ENCODE measurements around the gene SLC37A1. TPM values are rescaled to one million over a fixed set of nuclear protein-coding genes. Genes with fewer than 3 reads are reported as not detected.
A peak's percentile ranks its signal among the peaks of the same experiment; 100 is the strongest.

Gene SLC37A1
- total and polyA plus RNA-seq, 9 of the 15 experiments (the other 6 are each of a cell fraction or from before 2014, with no cell fraction given) = 0.06 to 3.4 (median 0.40) TPM

DNA sequence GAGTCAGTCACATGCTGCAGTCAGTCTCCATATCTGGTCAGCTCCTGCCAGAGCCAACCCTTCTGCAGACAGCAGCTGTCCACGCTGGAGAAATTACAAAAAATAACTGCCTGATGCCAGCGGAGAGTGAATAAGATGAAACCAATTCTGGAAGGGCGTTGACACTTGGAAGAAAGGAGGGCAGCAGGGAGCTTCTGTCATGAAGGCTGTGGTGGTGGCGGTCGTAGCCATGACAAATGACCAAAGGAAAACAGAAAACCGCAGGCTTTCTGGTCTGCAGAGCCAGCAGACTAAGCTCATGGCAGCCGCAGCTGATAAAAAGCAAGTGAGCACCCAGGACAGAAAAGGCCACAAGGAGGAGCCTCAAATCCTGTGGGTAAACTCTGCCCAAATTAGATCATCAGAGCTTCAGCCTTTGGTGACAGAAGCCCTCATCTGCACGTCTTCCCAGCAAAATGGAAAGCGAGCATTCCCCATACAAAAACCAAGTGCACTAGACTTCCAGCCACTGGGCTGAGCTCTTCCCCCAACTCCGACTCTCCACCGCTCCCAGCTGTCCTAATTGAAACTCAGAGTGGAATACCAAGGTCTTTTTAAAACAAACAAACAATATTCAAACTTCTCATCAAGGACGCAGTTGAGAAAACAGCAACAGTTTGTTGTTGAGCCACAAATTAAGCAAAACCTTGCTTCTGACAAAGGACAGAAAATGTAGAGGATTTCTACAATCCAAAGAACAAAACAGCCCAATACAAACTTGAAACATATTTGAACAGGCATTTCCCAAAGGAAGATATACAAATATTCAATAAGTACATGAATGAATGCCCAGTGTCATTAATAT, 46.3 kb upstream of the SLC37A1 start (continued):
- no peak for TF ChIP-seq KAT2B (IDR thresholded peaks at IDR 0.05; ENCODE audit: low read depth, low read length)
- TF ChIP-seq NFYB (IDR thresholded peaks at IDR 0.05; ENCODE audit: extremely low read depth, insufficient read length) = no peak
- TF ChIP-seq ZNF77 (CRISPR knock-in tag; IDR thresholded peaks at IDR 0.05) = no peak
- TF ChIP-seq, protein P1, sequence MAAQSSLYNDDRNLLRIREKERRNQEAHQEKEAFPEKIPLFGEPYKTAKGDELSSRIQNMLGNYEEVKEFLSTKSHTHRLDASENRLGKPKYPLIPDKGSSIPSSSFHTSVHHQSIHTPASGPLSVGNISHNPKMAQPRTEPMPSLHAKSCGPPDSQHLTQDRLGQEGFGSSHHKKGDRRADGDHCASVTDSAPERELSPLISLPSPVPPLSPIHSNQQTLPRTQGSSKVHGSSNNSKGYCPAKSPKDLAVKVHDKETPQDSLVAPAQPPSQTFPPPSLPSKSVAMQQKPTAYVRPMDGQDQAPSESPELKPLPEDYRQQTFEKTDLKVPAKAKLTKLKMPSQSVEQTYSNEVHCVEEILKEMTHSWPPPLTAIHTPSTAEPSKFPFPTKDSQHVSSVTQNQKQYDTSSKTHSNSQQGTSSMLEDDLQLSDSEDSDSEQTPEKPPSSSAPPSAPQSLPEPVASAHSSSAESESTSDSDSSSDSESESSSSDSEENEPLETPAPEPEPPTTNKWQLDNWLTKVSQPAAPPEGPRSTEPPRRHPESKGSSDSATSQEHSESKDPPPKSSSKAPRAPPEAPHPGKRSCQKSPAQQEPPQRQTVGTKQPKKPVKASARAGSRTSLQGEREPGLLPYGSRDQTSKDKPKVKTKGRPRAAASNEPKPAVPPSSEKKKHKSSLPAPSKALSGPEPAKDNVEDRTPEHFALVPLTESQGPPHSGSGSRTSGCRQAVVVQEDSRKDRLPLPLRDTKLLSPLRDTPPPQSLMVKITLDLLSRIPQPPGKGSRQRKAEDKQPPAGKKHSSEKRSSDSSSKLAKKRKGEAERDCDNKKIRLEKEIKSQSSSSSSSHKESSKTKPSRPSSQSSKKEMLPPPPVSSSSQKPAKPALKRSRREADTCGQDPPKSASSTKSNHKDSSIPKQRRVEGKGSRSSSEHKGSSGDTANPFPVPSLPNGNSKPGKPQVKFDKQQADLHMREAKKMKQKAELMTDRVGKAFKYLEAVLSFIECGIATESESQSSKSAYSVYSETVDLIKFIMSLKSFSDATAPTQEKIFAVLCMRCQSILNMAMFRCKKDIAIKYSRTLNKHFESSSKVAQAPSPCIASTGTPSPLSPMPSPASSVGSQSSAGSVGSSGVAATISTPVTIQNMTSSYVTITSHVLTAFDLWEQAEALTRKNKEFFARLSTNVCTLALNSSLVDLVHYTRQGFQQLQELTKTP (IDR thresholded peaks at IDR 0.05; ENCODE audit: low read depth in 1 of 2, partially characterized antibody in 2 of 2) = no peak
- no peak for TF ChIP-seq ZNF3 (CRISPR knock-in tag; IDR thresholded peaks at IDR 0.05)
- TF ChIP-seq SNIP1 (IDR thresholded peaks at IDR 0.05; ENCODE audit: low read depth) = no peak
- no peak for TF ChIP-seq CBX2 (IDR thresholded peaks at IDR 0.05; ENCODE audit: insufficient read depth, low read length, poor library complexity, severe bottlenecking)
- TF ChIP-seq, protein P2, sequence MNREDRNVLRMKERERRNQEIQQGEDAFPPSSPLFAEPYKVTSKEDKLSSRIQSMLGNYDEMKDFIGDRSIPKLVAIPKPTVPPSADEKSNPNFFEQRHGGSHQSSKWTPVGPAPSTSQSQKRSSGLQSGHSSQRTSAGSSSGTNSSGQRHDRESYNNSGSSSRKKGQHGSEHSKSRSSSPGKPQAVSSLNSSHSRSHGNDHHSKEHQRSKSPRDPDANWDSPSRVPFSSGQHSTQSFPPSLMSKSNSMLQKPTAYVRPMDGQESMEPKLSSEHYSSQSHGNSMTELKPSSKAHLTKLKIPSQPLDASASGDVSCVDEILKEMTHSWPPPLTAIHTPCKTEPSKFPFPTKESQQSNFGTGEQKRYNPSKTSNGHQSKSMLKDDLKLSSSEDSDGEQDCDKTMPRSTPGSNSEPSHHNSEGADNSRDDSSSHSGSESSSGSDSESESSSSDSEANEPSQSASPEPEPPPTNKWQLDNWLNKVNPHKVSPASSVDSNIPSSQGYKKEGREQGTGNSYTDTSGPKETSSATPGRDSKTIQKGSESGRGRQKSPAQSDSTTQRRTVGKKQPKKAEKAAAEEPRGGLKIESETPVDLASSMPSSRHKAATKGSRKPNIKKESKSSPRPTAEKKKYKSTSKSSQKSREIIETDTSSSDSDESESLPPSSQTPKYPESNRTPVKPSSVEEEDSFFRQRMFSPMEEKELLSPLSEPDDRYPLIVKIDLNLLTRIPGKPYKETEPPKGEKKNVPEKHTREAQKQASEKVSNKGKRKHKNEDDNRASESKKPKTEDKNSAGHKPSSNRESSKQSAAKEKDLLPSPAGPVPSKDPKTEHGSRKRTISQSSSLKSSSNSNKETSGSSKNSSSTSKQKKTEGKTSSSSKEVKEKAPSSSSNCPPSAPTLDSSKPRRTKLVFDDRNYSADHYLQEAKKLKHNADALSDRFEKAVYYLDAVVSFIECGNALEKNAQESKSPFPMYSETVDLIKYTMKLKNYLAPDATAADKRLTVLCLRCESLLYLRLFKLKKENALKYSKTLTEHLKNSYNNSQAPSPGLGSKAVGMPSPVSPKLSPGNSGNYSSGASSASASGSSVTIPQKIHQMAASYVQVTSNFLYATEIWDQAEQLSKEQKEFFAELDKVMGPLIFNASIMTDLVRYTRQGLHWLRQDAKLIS (CRISPR knock-in tag; IDR thresholded peaks at IDR 0.05) = no peak
- TF ChIP-seq POLR2H (tag; IDR thresholded peaks at IDR 0.05; ENCODE audit: low read depth) = no peak
- peak; percentile 30 to 46; a peak in 2 of 4 replicates for TF ChIP-seq RCOR1 (IDR thresholded peaks at IDR 0.05; ENCODE audit: borderline replicate concordance in 1 of 2, low read depth in 2 of 2, low read length in 2 of 2)
- no peak for TF ChIP-seq ZNF583 (CRISPR knock-in tag; IDR thresholded peaks at IDR 0.05)
- TF ChIP-seq RBM14 (IDR thresholded peaks at IDR 0.05; ENCODE audit: borderline replicate concordance, insufficient read depth, low read depth, low read length) = no peak
- TF ChIP-seq, protein P3, sequence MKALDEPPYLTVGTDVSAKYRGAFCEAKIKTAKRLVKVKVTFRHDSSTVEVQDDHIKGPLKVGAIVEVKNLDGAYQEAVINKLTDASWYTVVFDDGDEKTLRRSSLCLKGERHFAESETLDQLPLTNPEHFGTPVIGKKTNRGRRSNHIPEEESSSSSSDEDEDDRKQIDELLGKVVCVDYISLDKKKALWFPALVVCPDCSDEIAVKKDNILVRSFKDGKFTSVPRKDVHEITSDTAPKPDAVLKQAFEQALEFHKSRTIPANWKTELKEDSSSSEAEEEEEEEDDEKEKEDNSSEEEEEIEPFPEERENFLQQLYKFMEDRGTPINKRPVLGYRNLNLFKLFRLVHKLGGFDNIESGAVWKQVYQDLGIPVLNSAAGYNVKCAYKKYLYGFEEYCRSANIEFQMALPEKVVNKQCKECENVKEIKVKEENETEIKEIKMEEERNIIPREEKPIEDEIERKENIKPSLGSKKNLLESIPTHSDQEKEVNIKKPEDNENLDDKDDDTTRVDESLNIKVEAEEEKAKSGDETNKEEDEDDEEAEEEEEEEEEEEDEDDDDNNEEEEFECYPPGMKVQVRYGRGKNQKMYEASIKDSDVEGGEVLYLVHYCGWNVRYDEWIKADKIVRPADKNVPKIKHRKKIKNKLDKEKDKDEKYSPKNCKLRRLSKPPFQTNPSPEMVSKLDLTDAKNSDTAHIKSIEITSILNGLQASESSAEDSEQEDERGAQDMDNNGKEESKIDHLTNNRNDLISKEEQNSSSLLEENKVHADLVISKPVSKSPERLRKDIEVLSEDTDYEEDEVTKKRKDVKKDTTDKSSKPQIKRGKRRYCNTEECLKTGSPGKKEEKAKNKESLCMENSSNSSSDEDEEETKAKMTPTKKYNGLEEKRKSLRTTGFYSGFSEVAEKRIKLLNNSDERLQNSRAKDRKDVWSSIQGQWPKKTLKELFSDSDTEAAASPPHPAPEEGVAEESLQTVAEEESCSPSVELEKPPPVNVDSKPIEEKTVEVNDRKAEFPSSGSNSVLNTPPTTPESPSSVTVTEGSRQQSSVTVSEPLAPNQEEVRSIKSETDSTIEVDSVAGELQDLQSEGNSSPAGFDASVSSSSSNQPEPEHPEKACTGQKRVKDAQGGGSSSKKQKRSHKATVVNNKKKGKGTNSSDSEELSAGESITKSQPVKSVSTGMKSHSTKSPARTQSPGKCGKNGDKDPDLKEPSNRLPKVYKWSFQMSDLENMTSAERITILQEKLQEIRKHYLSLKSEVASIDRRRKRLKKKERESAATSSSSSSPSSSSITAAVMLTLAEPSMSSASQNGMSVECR (CRISPR knock-in tag; IDR thresholded peaks at IDR 0.05) = no peak
- no peak for TF ChIP-seq XRCC5 (IDR thresholded peaks at IDR 0.05; ENCODE audit: low read depth, low read length)

All from K562 (cell line).